GM20000 (cell line): Measurements from ENCODE around the gene FGF12.
A peak's percentile ranks its signal among the peaks of the same experiment; 100 is the strongest.

Source experiments
- DNase-seq: peaks from one replicate; pipeline ENCODE4 v3.0.0; 2012; ENCODE audit warnings: low spot score
- TF ChIP-seq, protein P1 (sequence below): IDR thresholded peaks from 2 replicates; pipeline ENCODE4 v1.5.1; 2012; ENCODE audit warnings: mild to moderate bottlenecking, control low read depth; ENCODE audit errors: extremely low read depth, missing control alignments

The FGF12 gene

GRCh38 chr3:192108820-192109219 is 618.5 kb downstream of the FGF12 start:
- no peak for DNase-seq
- TF ChIP-seq, protein P1, sequence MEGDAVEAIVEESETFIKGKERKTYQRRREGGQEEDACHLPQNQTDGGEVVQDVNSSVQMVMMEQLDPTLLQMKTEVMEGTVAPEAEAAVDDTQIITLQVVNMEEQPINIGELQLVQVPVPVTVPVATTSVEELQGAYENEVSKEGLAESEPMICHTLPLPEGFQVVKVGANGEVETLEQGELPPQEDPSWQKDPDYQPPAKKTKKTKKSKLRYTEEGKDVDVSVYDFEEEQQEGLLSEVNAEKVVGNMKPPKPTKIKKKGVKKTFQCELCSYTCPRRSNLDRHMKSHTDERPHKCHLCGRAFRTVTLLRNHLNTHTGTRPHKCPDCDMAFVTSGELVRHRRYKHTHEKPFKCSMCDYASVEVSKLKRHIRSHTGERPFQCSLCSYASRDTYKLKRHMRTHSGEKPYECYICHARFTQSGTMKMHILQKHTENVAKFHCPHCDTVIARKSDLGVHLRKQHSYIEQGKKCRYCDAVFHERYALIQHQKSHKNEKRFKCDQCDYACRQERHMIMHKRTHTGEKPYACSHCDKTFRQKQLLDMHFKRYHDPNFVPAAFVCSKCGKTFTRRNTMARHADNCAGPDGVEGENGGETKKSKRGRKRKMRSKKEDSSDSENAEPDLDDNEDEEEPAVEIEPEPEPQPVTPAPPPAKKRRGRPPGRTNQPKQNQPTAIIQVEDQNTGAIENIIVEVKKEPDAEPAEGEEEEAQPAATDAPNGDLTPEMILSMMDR: no peak

DNA sequence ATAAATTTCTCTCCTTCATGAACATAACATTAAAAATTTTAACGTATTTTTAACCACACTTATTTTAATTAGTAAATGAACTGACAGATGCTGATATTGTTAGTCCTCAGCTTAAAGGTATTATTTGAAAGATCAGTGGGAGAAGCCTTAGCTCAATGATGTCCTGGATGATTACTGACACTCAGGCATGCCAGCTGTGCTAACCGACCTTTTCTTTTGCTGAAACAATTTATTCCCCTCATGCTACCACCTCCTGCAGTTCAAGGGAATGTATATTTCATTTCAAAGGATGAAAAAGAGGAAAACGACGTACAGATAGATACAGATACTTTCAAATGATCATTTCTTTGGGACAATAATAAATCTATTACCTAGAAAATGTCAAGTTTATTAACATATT is 620.8 kb downstream of the FGF12 start:
- TF ChIP-seq, protein P1: no peak
- DNase-seq: no peak

DNA sequence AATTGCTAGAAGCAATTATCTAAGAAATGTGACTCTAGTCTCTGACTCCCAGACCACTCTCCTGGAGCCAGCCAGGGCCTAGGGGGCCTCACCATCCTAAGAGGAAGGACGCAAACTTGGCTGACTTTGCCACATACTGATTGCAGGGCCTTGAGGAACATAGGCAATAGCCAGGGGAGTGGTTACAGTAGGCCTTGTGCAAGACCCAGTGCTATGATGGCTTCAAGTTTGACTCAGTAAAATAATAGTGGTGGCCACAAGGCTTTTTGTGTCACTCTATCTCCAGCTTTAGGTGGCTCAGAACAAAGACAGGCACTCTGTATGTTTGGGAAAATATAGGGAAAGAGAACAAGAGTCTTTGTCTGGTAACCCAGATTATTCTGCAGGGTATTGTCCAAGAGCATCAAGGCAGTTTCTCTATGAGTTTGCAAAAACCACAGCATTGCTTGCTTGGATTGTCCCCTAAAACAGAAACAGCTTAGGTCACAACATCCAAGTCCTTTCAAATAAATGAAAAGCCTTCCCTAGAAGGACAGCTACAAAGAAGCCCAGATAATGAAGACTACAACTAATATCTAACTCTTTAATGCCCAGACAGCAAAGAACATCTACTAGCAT is 634.8 kb downstream of the FGF12 start:
- DNase-seq: no peak
- TF ChIP-seq, protein P1: no peak

DNA sequence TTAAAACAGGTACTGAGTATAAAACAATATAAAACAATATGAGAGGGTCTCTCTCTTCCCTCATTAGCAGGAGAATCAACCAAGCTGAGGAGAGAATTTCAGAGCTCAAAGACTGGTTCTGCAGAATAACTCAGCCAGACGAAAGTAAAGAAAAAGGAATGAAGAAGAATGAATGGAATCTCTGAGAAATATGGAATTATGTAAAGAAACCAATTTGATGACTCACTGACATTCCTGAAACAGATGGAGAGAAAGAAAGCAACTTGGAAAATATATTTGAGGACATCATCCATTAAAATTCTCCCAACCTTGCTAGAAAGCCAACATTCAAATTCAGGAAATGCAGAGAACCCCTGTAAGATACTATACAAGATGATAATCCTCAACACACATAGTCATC is 635.5 kb downstream of the FGF12 start:
- TF ChIP-seq, protein P1: no peak
- no peak for DNase-seq

- TF ChIP-seq, protein P1: peak; percentile 15
- no peak for DNase-seq
These were observed 636.8 kb downstream of the FGF12 start for GRCh38 chr3:192090586-192090985.
